ENCODE results near the gene USP11.
A peak's percentile ranks its signal among the peaks of the same experiment; 100 is the strongest.

Gene USP11

DNA sequence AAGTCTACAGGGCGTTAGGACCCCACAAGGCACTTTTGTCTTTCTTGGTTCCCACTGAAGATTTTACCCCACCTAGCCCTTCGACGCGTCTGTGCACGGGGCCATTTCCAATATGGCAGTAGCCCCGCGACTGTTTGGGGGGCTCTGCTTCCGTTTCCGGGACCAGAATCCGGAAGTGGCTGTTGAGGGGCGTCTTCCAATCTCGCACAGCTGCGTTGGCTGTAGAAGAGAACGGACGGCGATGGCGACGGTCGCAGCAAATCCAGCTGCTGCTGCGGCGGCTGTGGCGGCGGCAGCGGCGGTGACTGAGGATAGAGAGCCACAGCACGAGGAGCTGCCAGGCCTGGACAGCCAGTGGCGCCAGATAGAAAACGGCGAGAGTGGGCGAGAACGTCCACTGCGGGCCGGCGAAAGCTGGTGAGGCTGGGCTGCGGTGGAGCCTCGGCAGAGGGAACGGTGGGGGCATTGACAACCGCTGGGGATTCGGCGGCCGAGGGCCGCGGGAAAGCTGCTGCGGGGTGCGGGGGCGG, at the start of gene USP11:
TSS of gene USP11 (plus strand) at position 207 of the 530 bp plus-strand sequence. CDS start at position 242, 35 bp downstream.
- H3K9me3 ChIP-seq (ENCODE audit: control insufficient read depth, insufficient read depth, low read length): no peaks in the 10 kb centered on the region
- peaks cover 4% of the 10 kb centered on the region for H3K4me1 ChIP-seq (ENCODE audit: control insufficient read depth, insufficient read depth, low read length)
- H3K9ac ChIP-seq (ENCODE audit: low read depth, low read length): peak within 1 kb of the TSS; percentile 98
- peaks cover 11% of the 10 kb centered on the region for H3K36me3 ChIP-seq (ENCODE audit: control insufficient read depth, insufficient read depth, low read length)
- peak within 1 kb of the TSS; percentile 62 for H3K4me3 ChIP-seq (ENCODE audit: low read depth, low read length)
- H3K27me3 ChIP-seq (ENCODE audit: control insufficient read depth, insufficient read depth, low read length): no peaks in the 10 kb centered on the region

- no peak overlapping the region for H3K4me3 ChIP-seq (ENCODE audit: low read depth, low read length)
- H3K9me3 ChIP-seq (ENCODE audit: control insufficient read depth, insufficient read depth, low read length): no peaks in the 10 kb centered on the region
- no peak overlapping the region for H3K9ac ChIP-seq (ENCODE audit: low read depth, low read length)
- H3K27me3 ChIP-seq (ENCODE audit: control insufficient read depth, insufficient read depth, low read length): no peaks in the 10 kb centered on the region
- peaks cover 38% of the 10 kb centered on the region for H3K36me3 ChIP-seq (ENCODE audit: control insufficient read depth, insufficient read depth, low read length)
- H3K4me1 ChIP-seq (ENCODE audit: control insufficient read depth, insufficient read depth, low read length): no peaks in the 10 kb centered on the region
Observed at GRCh38 chrX:47184486-47184885, 48.3 kb upstream of the USP11 start.

DNA sequence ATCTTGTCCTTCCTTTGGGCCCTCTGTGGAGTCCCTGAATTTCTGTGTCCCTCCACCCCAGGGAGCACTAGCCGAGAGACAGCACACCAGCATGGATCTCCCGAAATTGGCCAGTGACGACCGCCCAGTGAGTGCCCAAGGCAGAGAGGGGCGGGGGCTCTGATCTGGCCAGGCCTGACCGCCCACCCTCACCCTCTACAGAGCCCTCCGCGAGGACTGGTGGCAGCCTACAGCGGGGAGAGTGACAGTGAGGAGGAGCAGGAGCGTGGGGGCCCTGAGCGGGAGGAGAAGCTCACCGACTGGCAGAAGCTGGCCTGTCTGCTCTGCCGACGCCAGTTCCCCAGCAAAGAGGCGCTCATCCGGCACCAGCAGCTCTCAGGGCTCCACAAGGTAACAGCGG, 47.6 kb upstream of the USP11 start:
- Histone ChIP-seq H3K27me3 (ENCODE audit: control insufficient read depth, insufficient read depth, low read length) (no peaks in the 10 kb centered on the region), H3K9me3 (ENCODE audit: control insufficient read depth, insufficient read depth, low read length) (no peaks in the 10 kb centered on the region), H3K9ac (ENCODE audit: low read depth, low read length) (no peak overlapping the region), H3K4me1 (ENCODE audit: control insufficient read depth, insufficient read depth, low read length) (peaks cover under 1% of the 10 kb centered on the region), H3K36me3 (ENCODE audit: control insufficient read depth, insufficient read depth, low read length) (peaks cover 33% of the 10 kb centered on the region), H3K4me3 (ENCODE audit: low read depth, low read length) (no peak overlapping the region)

DNA sequence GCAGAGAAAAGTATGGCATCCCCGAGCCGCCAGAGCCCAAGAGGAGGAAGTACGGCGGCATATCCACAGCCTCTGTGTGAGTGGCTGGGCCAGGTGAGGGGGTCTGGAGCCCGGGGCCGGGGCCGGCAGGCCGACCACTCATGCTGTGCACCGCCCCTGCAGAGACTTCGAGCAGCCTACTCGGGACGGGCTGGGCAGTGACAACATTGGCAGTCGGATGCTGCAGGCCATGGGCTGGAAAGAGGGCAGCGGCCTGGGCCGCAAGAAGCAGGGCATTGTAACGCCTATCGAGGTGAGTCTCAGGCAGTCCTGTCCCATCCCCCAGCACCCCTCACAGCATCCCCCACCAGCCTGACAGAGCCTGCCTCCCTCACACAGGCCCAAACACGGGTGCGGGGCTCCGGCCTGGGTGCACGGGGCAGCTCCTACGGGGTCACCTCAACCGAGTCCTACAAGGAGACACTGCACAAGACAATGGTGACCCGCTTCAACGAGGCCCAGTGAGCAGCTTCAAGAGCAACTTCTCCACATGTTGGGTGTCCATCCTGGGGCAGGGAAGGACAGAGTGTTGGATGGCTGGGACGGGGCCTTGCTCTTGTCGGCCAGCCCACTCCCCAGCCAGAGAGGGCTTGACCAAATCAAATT, 46.6 kb upstream of the USP11 start:
- peaks cover 33% of the 10 kb centered on the region for H3K36me3 ChIP-seq (ENCODE audit: control insufficient read depth, insufficient read depth, low read length)
- no peak overlapping the region for H3K4me3 ChIP-seq (ENCODE audit: low read depth, low read length)
- H3K9me3 ChIP-seq (ENCODE audit: control insufficient read depth, insufficient read depth, low read length): no peaks in the 10 kb centered on the region
- no peaks in the 10 kb centered on the region for H3K27me3 ChIP-seq (ENCODE audit: control insufficient read depth, insufficient read depth, low read length)
- peaks cover 3% of the 10 kb centered on the region for H3K4me1 ChIP-seq (ENCODE audit: control insufficient read depth, insufficient read depth, low read length)
- H3K9ac ChIP-seq (ENCODE audit: low read depth, low read length): no peak overlapping the region

- peaks cover 5% of the 10 kb centered on the region for H3K27me3 ChIP-seq (ENCODE audit: control insufficient read depth, insufficient read depth, low read length)
- H3K9ac ChIP-seq (ENCODE audit: low read depth, low read length): no peak overlapping the region
- no peaks in the 10 kb centered on the region for H3K9me3 ChIP-seq (ENCODE audit: control insufficient read depth, insufficient read depth, low read length)
- H3K4me1 ChIP-seq (ENCODE audit: control insufficient read depth, insufficient read depth, low read length): peaks cover 5% of the 10 kb centered on the region
- peaks cover 23% of the 10 kb centered on the region for H3K36me3 ChIP-seq (ENCODE audit: control insufficient read depth, insufficient read depth, low read length)
- H3K4me3 ChIP-seq (ENCODE audit: low read depth, low read length): no peak overlapping the region
Observed at GRCh38 chrX:47187106-47187677, 45.6 kb upstream of the USP11 start.

GRCh38 chrX:47189906-47190305, 42.9 kb upstream of the USP11 start:
- Histone ChIP-seq H3K27me3 (ENCODE audit: control insufficient read depth, insufficient read depth, low read length) (peaks cover 5% of the 10 kb centered on the region), H3K4me1 (ENCODE audit: control insufficient read depth, insufficient read depth, low read length) (peaks cover 9% of the 10 kb centered on the region), H3K9me3 (ENCODE audit: control insufficient read depth, insufficient read depth, low read length) (no peaks in the 10 kb centered on the region), H3K4me3 (ENCODE audit: low read depth, low read length) (no peak overlapping the region), H3K9ac (ENCODE audit: low read depth, low read length) (no peak overlapping the region), H3K36me3 (ENCODE audit: control insufficient read depth, insufficient read depth, low read length) (peaks cover 19% of the 10 kb centered on the region)

DNA sequence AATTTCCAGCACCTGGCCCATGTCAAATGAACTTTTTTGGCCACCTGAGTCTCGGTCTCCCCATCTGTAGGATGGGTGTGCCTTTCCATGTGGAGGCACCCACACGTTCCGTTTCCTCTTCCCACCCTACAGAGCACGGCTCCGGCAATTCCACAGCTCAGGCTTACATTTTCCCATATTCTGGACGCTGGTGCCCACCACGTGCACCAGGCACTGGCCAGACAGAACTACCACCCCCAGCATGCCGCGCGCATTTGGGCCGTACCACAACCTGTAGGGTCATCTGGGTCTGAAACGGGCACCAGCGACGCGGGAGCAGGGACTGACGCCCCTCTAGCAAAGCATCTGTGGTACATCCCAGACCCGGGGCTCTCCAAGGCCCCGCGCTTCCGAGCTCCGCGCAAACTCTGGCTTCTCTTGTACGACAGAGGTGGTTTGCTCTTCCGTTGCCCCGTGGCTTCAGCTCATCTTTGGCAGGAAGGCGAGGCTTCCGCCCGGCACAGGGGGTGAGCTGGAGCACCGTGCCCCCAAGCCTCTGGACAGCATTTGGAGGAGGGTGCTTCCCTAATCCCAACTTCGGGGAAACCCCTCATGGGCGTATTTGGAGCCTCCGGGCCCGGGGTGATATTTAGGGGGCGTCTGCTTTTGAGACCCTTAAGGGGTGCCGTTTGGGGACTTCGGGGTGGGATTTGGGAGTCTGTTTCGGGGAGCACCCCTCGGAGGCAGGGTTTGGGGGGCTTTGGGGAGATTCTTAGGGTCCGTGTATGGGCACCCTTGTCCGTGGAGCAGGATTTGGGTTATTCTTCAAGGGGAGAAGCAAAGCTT, 42.2 kb upstream of the USP11 start:
- Histone ChIP-seq H3K4me3 (ENCODE audit: low read depth, low read length) (peak overlapping the region; percentile 84), H3K27me3 (ENCODE audit: control insufficient read depth, insufficient read depth, low read length) (peaks cover 5% of the 10 kb centered on the region), H3K9ac (ENCODE audit: low read depth, low read length) (peak overlapping the region; percentile 73), H3K9me3 (ENCODE audit: control insufficient read depth, insufficient read depth, low read length) (no peaks in the 10 kb centered on the region), H3K36me3 (ENCODE audit: control insufficient read depth, insufficient read depth, low read length) (peaks cover 14% of the 10 kb centered on the region), H3K4me1 (ENCODE audit: control insufficient read depth, insufficient read depth, low read length) (peaks cover 12% of the 10 kb centered on the region)

DNA sequence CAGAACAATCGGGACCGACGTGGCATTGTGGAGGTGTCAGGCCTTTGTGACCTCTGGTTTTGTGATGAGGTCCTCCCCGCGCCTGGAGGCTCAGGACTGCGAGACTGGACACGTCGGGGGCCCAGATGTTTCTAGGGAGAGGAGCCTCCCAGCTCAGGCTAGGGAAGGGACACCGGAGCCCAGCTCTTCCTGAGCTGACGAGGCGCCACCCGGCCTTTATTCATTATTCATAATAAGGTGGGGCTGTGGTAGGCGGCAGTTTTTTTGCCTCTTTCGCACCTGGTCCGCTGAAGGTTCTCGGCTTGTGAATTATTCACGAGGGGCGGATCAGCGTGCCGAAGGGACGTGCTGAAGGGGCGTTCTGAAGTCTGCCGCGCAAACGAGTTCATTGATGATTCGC, 41.5 kb upstream of the USP11 start:
- Histone ChIP-seq H3K27me3 (ENCODE audit: control insufficient read depth, insufficient read depth, low read length) (peaks cover 5% of the 10 kb centered on the region), H3K4me1 (ENCODE audit: control insufficient read depth, insufficient read depth, low read length) (peaks cover 15% of the 10 kb centered on the region), H3K9me3 (ENCODE audit: control insufficient read depth, insufficient read depth, low read length) (no peaks in the 10 kb centered on the region), H3K4me3 (ENCODE audit: low read depth, low read length) (peak overlapping the region; percentile 84), H3K36me3 (ENCODE audit: control insufficient read depth, insufficient read depth, low read length) (peaks cover 7% of the 10 kb centered on the region), H3K9ac (ENCODE audit: low read depth, low read length) (peak overlapping the region; percentile 73)

GRCh38 chrX:47191806-47192401, 40.9 kb upstream of the USP11 start:
- Histone ChIP-seq H3K27me3 (ENCODE audit: control insufficient read depth, insufficient read depth, low read length) (peaks cover 5% of the 10 kb centered on the region), H3K4me3 (ENCODE audit: low read depth, low read length) (peak overlapping the region; percentile 84), H3K9ac (ENCODE audit: low read depth, low read length) (no peak overlapping the region), H3K36me3 (ENCODE audit: control insufficient read depth, insufficient read depth, low read length) (peaks cover 6% of the 10 kb centered on the region), H3K4me1 (ENCODE audit: control insufficient read depth, insufficient read depth, low read length) (peaks cover 15% of the 10 kb centered on the region), H3K9me3 (ENCODE audit: control insufficient read depth, insufficient read depth, low read length) (no peaks in the 10 kb centered on the region)

GRCh38 chrX:47193475-47194193, 39.2 kb upstream of the USP11 start, which contains the start of gene UBA1:
Gene UBA1, plus strand, starts transcription at chrX:47193829. Its CDS starts 4,974 bp downstream, at chrX:47198803.
- peaks cover 5% of the 10 kb centered on the region for H3K27me3 ChIP-seq (ENCODE audit: control insufficient read depth, insufficient read depth, low read length)
- peak within 1 kb of the TSS; percentile 94 for H3K9ac ChIP-seq (ENCODE audit: low read depth, low read length)
- peak within 1 kb of the TSS; percentile 96 for H3K4me3 ChIP-seq (ENCODE audit: low read depth, low read length)
- H3K36me3 ChIP-seq (ENCODE audit: control insufficient read depth, insufficient read depth, low read length): peaks cover 24% of the 10 kb centered on the region
- H3K4me1 ChIP-seq (ENCODE audit: control insufficient read depth, insufficient read depth, low read length): peaks cover 18% of the 10 kb centered on the region
- no peaks in the 10 kb centered on the region for H3K9me3 ChIP-seq (ENCODE audit: control insufficient read depth, insufficient read depth, low read length)
